A549 (cell line): Measurements from ENCODE around the gene PARD6B. TPM values are rescaled to one million over a fixed set of nuclear protein-coding genes. Genes with fewer than 3 reads are reported as not detected.
"Not testable (repeated sequence)": the region's sequence is repeated elsewhere in the genome, so short reads cannot be mapped to it uniquely, and the experiment has no call there.

ENCODE experiments used
- ATAC-seq, 2 experiments: fragments of 200-7000 bp in 1 of 2; fragments of >200 bp in 1 of 2; cut with Nextera tagmentation in 1 of 2; cut with Tn5 transposase in 1 of 2; 3 replicates each; pipeline versions ENCODE4 v1.8.0 to v1.9.1; 2018 to 2020; ENCODE audit warnings: mild to moderate bottlenecking in 1 of 2, moderate library complexity in 1 of 2
- CTCF ChIA-PET: fragments of 300-600 bp; sonication (Branson Sonifier 250); formaldehyde crosslinking; extraction: SDS; loops from one replicate; lab custom pipeline; 2021; ENCODE audit warnings: antibody characterized with exemption, inconsistent platforms; lab: Yijun Ruan, JAX
- POLR2A ChIA-PET: fragments of 350-600 bp; formaldehyde crosslinking; extraction: SDS; loops from one replicate; lab custom pipeline; 2021; ENCODE audit warnings: antibody characterized with exemption, inconsistent platforms; lab: Yijun Ruan, JAX
- DNase-seq, 2 experiments: peaks; one replicate each; pipeline versions ENCODE4 v3.0.0 to v3.0.0-alpha.2; 2011 to 2016; ENCODE audit warnings: low read depth in 1 of 2, low spot score in 1 of 2
- FAIRE-seq: peaks from 2 replicates; lab custom pipeline; 2011; peaks lifted over from hg19 to GRCh38; lab: Jason Lieb, UNC
- H3K27ac ChIP-seq, 2 experiments: fragments of >200 bp; sonication (Bioruptor Twin); formaldehyde crosslinking; 3 replicates each; pipeline ENCODE4 v1.5.1; 2016 to 2017
- H3K4me1 ChIP-seq: fragments of >200 bp; sonication (Bioruptor Twin); formaldehyde crosslinking; 3 replicates; pipeline ENCODE4 v1.6.1; 2016
- H3K4me2 ChIP-seq: fragments of >200 bp; sonication (Bioruptor Twin); formaldehyde crosslinking; 3 replicates; pipeline ENCODE4 v1.6.1; 2016
- H3K4me3 ChIP-seq: fragments of >200 bp; sonication (Bioruptor Twin); formaldehyde crosslinking; 3 replicates; pipeline ENCODE4 v1.5.1; 2016
- H3K9me3 ChIP-seq: fragments of >200 bp; sonication (Bioruptor Twin); formaldehyde crosslinking; 3 replicates; pipeline ENCODE4 v1.6.1; 2016
- CBX2 ChIP-seq: fragments of 200-600 bp; sonication (generic); IDR thresholded peaks from 2 replicates; pipeline ENCODE4 v1.6.1; 2016; ENCODE audit warnings: low read depth, mild to moderate bottlenecking, borderline replicate concordance
- CEBPB ChIP-seq, 2 experiments: fragments of >200 bp in 1 of 2; sonication (Bioruptor Twin) in 1 of 2; formaldehyde crosslinking in 1 of 2; IDR thresholded peaks; 2 replicates each; pipeline ENCODE4 v1.6.1; 2012 to 2016
- CHD4 ChIP-seq: fragments of 200-600 bp; sonication (generic); IDR thresholded peaks from 2 replicates; pipeline ENCODE4 v1.6.1; 2016; ENCODE audit warnings: antibody characterized with exemption, mild to moderate bottlenecking, borderline replicate concordance
- E2F6 ChIP-seq: IDR thresholded peaks from 2 replicates; pipeline ENCODE4 v1.6.1; 2012; ENCODE audit warnings: low read depth, borderline replicate concordance
- EHF ChIP-seq: fragments of 250-450 bp; sonication (Bioruptor Pico); IDR thresholded peaks from 2 replicates; pipeline ENCODE4 v1.5.0; 2020; ENCODE audit warnings: mild to moderate bottlenecking
- EP300 ChIP-seq, 2 experiments: fragments of >200 bp; sonication (Bioruptor Twin); formaldehyde crosslinking; IDR thresholded peaks; 2 replicates in 1 of 2; 3 replicates in 1 of 2; pipeline ENCODE4 v1.6.1; 2016 to 2017
- FOSL2 ChIP-seq, 2 experiments: fragments of 450-650 bp in 1 of 2; fragments of >200 bp in 1 of 2; sonication (Bioruptor Twin) in 1 of 2; formaldehyde crosslinking; IDR thresholded peaks; 2 replicates each; pipeline versions ENCODE4 v1.5.0 to v1.6.1; 2016 to 2020; ENCODE audit warnings: mild to moderate bottlenecking in 1 of 2, moderate library complexity in 1 of 2
- GATA3 ChIP-seq: IDR thresholded peaks from 2 replicates; pipeline ENCODE4 v1.6.1; 2012; ENCODE audit warnings: borderline replicate concordance
- JUN ChIP-seq, 2 experiments: fragments of >200 bp; sonication (Bioruptor Twin); formaldehyde crosslinking; IDR thresholded peaks; 2 replicates in 1 of 2; 3 replicates in 1 of 2; pipeline ENCODE4 v1.6.1; 2016 to 2017
- KDM1A ChIP-seq: fragments of 200-600 bp; sonication (generic); IDR thresholded peaks from 2 replicates; pipeline ENCODE4 v1.6.1; 2016; ENCODE audit warnings: low read depth, mild to moderate bottlenecking
- MAFK ChIP-seq: fragments of 450-650 bp; IDR thresholded peaks from 2 replicates; pipeline ENCODE4 v1.6.1; 2014; ENCODE audit not compliant: partially characterized antibody
- MAX ChIP-seq: IDR thresholded peaks from 2 replicates; pipeline ENCODE4 v1.6.1; 2012
- RAD21 ChIP-seq, 2 experiments: fragments of >200 bp in 1 of 2; sonication (Bioruptor Twin) in 1 of 2; formaldehyde crosslinking in 1 of 2; IDR thresholded peaks in 1 of 2; conservative IDR thresholded peaks in 1 of 2; 2 replicates in 1 of 2; 3 replicates in 1 of 2; pipeline ENCODE4 v1.6.1; 2012 to 2018; ENCODE audit warnings: inconsistent platforms in 1 of 2
- RARB ChIP-seq: fragments of 250-450 bp; sonication (Bioruptor Pico); IDR thresholded peaks from 2 replicates; pipeline ENCODE4 v1.8.0; 2021; ENCODE audit warnings: mild to moderate bottlenecking, moderate library complexity
- SMC3 ChIP-seq: fragments of >200 bp; sonication (Bioruptor Twin); formaldehyde crosslinking; IDR thresholded peaks from 3 replicates; pipeline ENCODE4 v1.6.1; 2018; ENCODE audit warnings: inconsistent platforms
- ZSCAN20 ChIP-seq: fragments of 250-450 bp; sonication (Bioruptor Pico); IDR thresholded peaks from 2 replicates; pipeline ENCODE4 v1.8.0; 2022; ENCODE audit warnings: mild to moderate bottlenecking, moderate library complexity
- WGBS: methylation state at CpG from one replicate; pipeline ENCODE4 v1.1.6; 2017; ENCODE audit errors: missing lambda C conversion rate; 5-methylcytosine and 5-hydroxymethylcytosine counted together
- polyA plus RNA-seq, 4 experiments: library from polyadenylated mRNA; depleted of rRNA in 3 of 4; stranded (reverse); fragments of >200 nt; fragmentation: RNase III in 1 of 4; extraction: RNeasy Plus Mini Kit Qiagen cat#74134 plus additional on column Dnase treatment in 1 of 4; gene quantifications; 2 replicates in 3 of 4; 3 replicates in 1 of 4; pipeline ENCODE4 v1.2.3, GENCODE V29; 2011 to 2017

PARD6B gene
- polyA plus RNA-seq, 2 of the 4 experiments (the other 2 are of a cell fraction) = 3.1 to 6.4 TPM

- TF ChIP-seq E2F6 (peak; percentile 19; the same call in 1 of the 2 replicates), MAFK (peak; percentile 13), CHD4 (peak; percentile 18; the same call in 1 of the 2 replicates), EHF (CRISPR knock-in tag) (0 out of 2 replicates have a peak, but pooled peaks have one; percentile 45), GATA3 (peak; percentile 87), FOSL2 (CRISPR knock-in tag; IDR thresholded peaks at IDR 0.05) (peak; percentile 76), KDM1A (peak; percentile 69; the same call in 1 of the 2 replicates), MAX (peak; percentile 49; the same call in 1 of the 2 replicates), JUN (IDR thresholded peaks at IDR 0.05) (0 out of 5 replicates have a peak, but pooled peaks of 1 of the 2 experiments have one; percentile 16)
- not testable (repeated sequence) for H3K4me3 ChIP-seq; FAIRE-seq; H3K9me3 ChIP-seq; TF ChIP-seq FOSL2 (IDR thresholded peaks at IDR 0.05)
- DNase-seq (peak in 1 of 2 experiments; percentile 84), ATAC-seq (peak in 1 of 2 experiments; percentile 1; a peak in 1 of 6 replicates)
- peak overlapping the region; percentile 78 for H3K4me2 ChIP-seq
- ChIA-PET POLR2A (interaction anchor here (0.8 to 1.6 kb wide), 2 partner anchors 20 to 24 kb away, joined by 3 to 6 read pairs; no protein-coding TSS in a partner anchor), CTCF (interaction anchor here (1.0 to 6.0 kb wide), 9 partner anchors 14 to 138 kb away, joined by 3 to 64 read pairs (median 6); partner anchors contain the start of gene BCAS4)
- WGBS = 40% methylated on average over 20 of the region's 20 CpGs
- H3K27ac ChIP-seq = peak overlapping the region; percentile 96 to 98
- H3K4me1 ChIP-seq = peaks cover 66% of the 10 kb centered on the region
These were observed 32.4 kb downstream of the PARD6B start for GRCh38 chr20:50763550-50764458.

- 0 out of 2 replicates have a peak, but pooled peaks have one; percentile 53 for TF ChIP-seq RARB (CRISPR knock-in tag)
- TF ChIP-seq EP300 (IDR thresholded peaks at IDR 0.05) = peak in 1 of 2 experiments; percentile 23; a peak in 1 of 5 replicates
- TF ChIP-seq FOSL2 (IDR thresholded peaks at IDR 0.05) = not testable (repeated sequence)
- TF ChIP-seq FOSL2 (CRISPR knock-in tag; IDR thresholded peaks at IDR 0.05) = peak; percentile 84
- TF ChIP-seq MAX = 0 out of 2 replicates have a peak, but pooled peaks have one; percentile 32
- TF ChIP-seq GATA3 = peak; percentile 37; the same call in 1 of the 2 replicates
- peak; percentile 90 for TF ChIP-seq CHD4
- TF ChIP-seq SMC3 = 0 out of 3 replicates have a peak, but pooled peaks have one; percentile 11
- TF ChIP-seq ZSCAN20 = peak; percentile 48; the same call in 1 of the 2 replicates
- peak in 1 of 2 experiments; percentile 80; a peak in 2 of 4 replicates for TF ChIP-seq CEBPB (IDR thresholded peaks at IDR 0.05)
- TF ChIP-seq JUN (IDR thresholded peaks at IDR 0.05) = peak in 1 of 2 experiments; percentile 28; a peak in 1 of 5 replicates
These were observed 33.9 kb downstream of the PARD6B start for GRCh38 chr20:50765251-50765650.

GRCh38 chr20:50765674-50766073 is 34.3 kb downstream of the PARD6B start:
- Histone ChIP-seq H3K4me1 (peaks cover 58% of the 10 kb centered on the region), H3K4me2 (peak overlapping the region; percentile 78), H3K9me3 (no peaks in the 10 kb centered on the region), H3K27ac (peak overlapping the region; percentile 96 to 98), H3K4me3 (no peak overlapping the region)
- POLR2A ChIA-PET = interaction anchor here (1.4 kb wide), 1 partner anchor 25 kb away, joined by 7 read pairs; no protein-coding TSS in a partner anchor
- DNase-seq = peak in 1 of 2 experiments; percentile 56
- no peak for FAIRE-seq
- WGBS = 20% methylated on average over 3 of the region's 3 CpGs
- TF ChIP-seq CBX2 = no peak
- 0 out of 5 replicates have a peak, but pooled peaks of 1 of the 2 experiments have one; percentile 1 for TF ChIP-seq RAD21 (conservative IDR thresholded peaks at IDR 0.05 in 1 of 2, IDR thresholded peaks at IDR 0.05 in 1 of 2)
- CTCF ChIA-PET = interaction anchor here (0.8 to 6.0 kb wide), 10 partner anchors 16 to 140 kb away, joined by 3 to 64 read pairs (median 4); no protein-coding TSS in a partner anchor
- ATAC-seq = no peak

More at GRCh38 chr20:50765251-50765650, 33.9 kb downstream of the PARD6B start:
- DNase-seq = peak in 1 of 2 experiments; percentile 79
- not testable (repeated sequence) for H3K4me3 ChIP-seq, FAIRE-seq, H3K9me3 ChIP-seq, ATAC-seq
- Histone ChIP-seq H3K4me1 (peaks cover 62% of the 10 kb centered on the region), H3K27ac (peak overlapping the region; percentile 96 to 98), H3K4me2 (peak overlapping the region; percentile 78)
- CTCF ChIA-PET = interaction anchor here (0.6 to 6.0 kb wide), 10 partner anchors 8 to 300 kb away, joined by 3 to 64 read pairs (median 5); partner anchors contain the start of gene BCAS4
- WGBS = 19% methylated on average over 10 of the region's 10 CpGs
- POLR2A ChIA-PET = interaction anchor here (1.4 kb wide), 1 partner anchor 26 kb away, joined by 7 read pairs; no protein-coding TSS in a partner anchor

- H3K4me1 ChIP-seq = peaks cover 61% of the 10 kb centered on the region
- not testable (repeated sequence) for H3K4me3 ChIP-seq, ATAC-seq, DNase-seq, FAIRE-seq, H3K9me3 ChIP-seq, H3K4me2 ChIP-seq
- ChIA-PET POLR2A (interaction anchor here (0.7 kb wide), 1 partner anchor 127 kb away, joined by 3 read pairs; no protein-coding TSS in a partner anchor), CTCF (interaction anchor here (0.6 to 6.0 kb wide), 13 partner anchors 17 to 621 kb away, joined by 3 to 64 read pairs (median 4); partner anchors contain the start of gene BCAS4)
- WGBS = 47% methylated on average over 10 of the region's 10 CpGs
- H3K27ac ChIP-seq = peak overlapping the region; percentile 96 to 98
These were observed 35.8 kb downstream of the PARD6B start for GRCh38 chr20:50766955-50767809.

GRCh38 chr20:50768991-50769390 is 37.6 kb downstream of the PARD6B start:
- Histone ChIP-seq H3K4me1 (peaks cover 56% of the 10 kb centered on the region), H3K27ac (peak overlapping the region in 1 of 2 experiments; percentile 58; a peak in 2 of 6 replicates)
- H3K9me3 ChIP-seq, FAIRE-seq, H3K4me2 ChIP-seq, DNase-seq, POLR2A ChIA-PET, H3K4me3 ChIP-seq: not testable (repeated sequence)
- CTCF ChIA-PET = interaction anchor here (0.6 to 6.0 kb wide), 5 partner anchors 20 to 224 kb away, joined by 3 to 64 read pairs (median 4); no protein-coding TSS in a partner anchor
- 50% methylated on average over 2 of the region's 7 CpGs for WGBS
- ATAC-seq = peak in 1 of 2 experiments; percentile 7; a peak in 1 of 6 replicates
